Heart left ventricle (tissue), 16 donors: ENCODE measurements around the gene PACRG. TPM values are rescaled to one million over a fixed set of nuclear protein-coding genes. Genes with fewer than 3 reads are reported as not detected.

ENCODE experiments used
- ATAC-seq, 4 donors: fragments of 200-7000 bp; cut with Tn5 transposase; one replicate each; pipeline ENCODE4 v1.9.1; 2020 to 2022; ENCODE audit warnings: moderate library complexity in 4 of 4, mild to moderate bottlenecking in 3 of 4, moderate number of reproducible peaks in 1 of 4
- DNase-seq, 5 donors: peaks; one replicate each; pipeline ENCODE4 v3.0.0-alpha.2; 2020
- H3K27ac ChIP-seq, 12 donors: fragments of 200-600 bp; sonication (generic) in 4 of 12; one replicate each; pipeline versions ENCODE4 v1.5.0 to v1.8.0; 2016 to 2022; ENCODE audit warnings: mild to moderate bottlenecking in 2 of 12
- H3K27me3 ChIP-seq, 9 donors: fragments of 200-600 bp; sonication (generic) in 2 of 9; one replicate each; pipeline versions ENCODE4 v1.5.1 to v1.8.0; 2016 to 2022; ENCODE audit warnings: mild to moderate bottlenecking in 3 of 9
- H3K36me3 ChIP-seq, 9 donors: fragments of 200-600 bp; sonication (generic) in 2 of 9; one replicate each; pipeline versions ENCODE4 v1.5.0 to v1.8.0; 2018 to 2022; ENCODE audit warnings: mild to moderate bottlenecking in 2 of 9
- H3K4me1 ChIP-seq, 12 donors: fragments of 200-600 bp; sonication (generic) in 4 of 12; one replicate each; pipeline versions ENCODE4 v1.5.0 to v1.8.0; 2016 to 2022; ENCODE audit warnings: mild to moderate bottlenecking in 3 of 12
- H3K4me3 ChIP-seq, 12 donors: fragments of 200-600 bp; sonication (generic) in 4 of 12; one replicate each; pipeline versions ENCODE4 v1.5.0 to v1.8.0; 2017 to 2022; ENCODE audit warnings: mild to moderate bottlenecking in 9 of 12, moderate library complexity in 4 of 12
- H3K9me3 ChIP-seq, 12 donors: fragments of 200-600 bp; sonication (generic) in 4 of 12; one replicate each; pipeline versions ENCODE4 v1.5.0 to v1.8.0; 2016 to 2022; ENCODE audit warnings: mild to moderate bottlenecking in 1 of 12
- POLR2A ChIP-seq, 2 donors: fragments of 450-650 bp; IDR thresholded peaks; one replicate each; pipeline ENCODE4 v1.6.1; 2017; ENCODE audit warnings: antibody characterized with exemption in 2 of 2, mild to moderate bottlenecking in 2 of 2, moderate library complexity in 2 of 2
- WGBS, 4 donors: extraction: QIAGEN DNeasy Blood & Tissue Kit in 2 of 4; methylation state at CpG; one replicate each; pipeline versions ENCODE4 v1.1.5 to v1.1.7; 2013 to 2018; 5-methylcytosine and 5-hydroxymethylcytosine counted together
- intact Hi-C, 10 donors: fragments of 100-400 bp; cut with DNase I; formaldehyde crosslinking; loops; one replicate each; pipeline versions ENCODE4 v1.11.1 to v1.14.2; 2022
- polyA plus RNA-seq, 2 donors: library from polyadenylated mRNA; stranded (reverse); fragments of 200-250 nt; gene quantifications; one replicate each; pipeline ENCODE4 v1.2.3, GENCODE V29; 2013
- total RNA-seq, 9 donors: library from RNA; depleted of rRNA in 2 of 9; stranded (reverse); fragments of >200 nt in 2 of 9; fragmentation: NEBNext Ultra II Directional in 3 of 9; extraction: Animal tissue kit (Norgen Biotek cat#: 25700) in 3 of 9; gene quantifications; one replicate each; pipeline versions ENCODE4 v1.1.0 to v1.2.4, GENCODE V29; 2016 to 2023
- TF ChIP-seq, protein P1 (sequence below), 12 donors: fragments of 200-600 bp; sonication (generic) in 4 of 12; IDR thresholded peaks; one replicate each; pipeline versions ENCODE4 v1.5.0 to v1.8.0; 2018 to 2022; ENCODE audit warnings: antibody characterized with exemption in 12 of 12, mild to moderate bottlenecking in 5 of 12
- donor health status: ischemic (EF 13 %, LVEDD 7.1; RV severe dilation, severe dysfunction).
- donor health status: healthy with polysubstance abuse.
- donor health status: DM: no; HTN: yes; CAD: no.
- donor health status: DM: no; HTN: no; CAD: no.
- donor health status: ischemic (EF 25% LVEDD 6.9; RV normal size, moderate dysfunction).
- donor health status: ischemic (EF 25% LVEDD 5.7; RV mildly dilated, moderate dysfunction).
- donor health status: healthy.
- donor health status: DM: yes; HTN: yes; CAD: no.
- donor health status: ischemic (EF 35%, LVEDD 5.7; RV mildly dilated, moderate dysfunction).
- donor health status: nonischemic (EF 11% LVEDD 7.7; RV severe dilation, severe dysfunction).
- donor health status: DM: yes; HTN: yes; CAD: no.
- donor health status: PGD.
- donor health status: ischemic (EF 29% LVEDD 5.4; RV normal size, mild dysfunction).
- donor health status: nonischemic (EF 23%, LVEDD 6.1; RV moderate dilation, normal function).

Gene PACRG
- total and polyA plus RNA-seq, 11 donors = 2.0 to 83.3 (median 11.8) TPM

DNA sequence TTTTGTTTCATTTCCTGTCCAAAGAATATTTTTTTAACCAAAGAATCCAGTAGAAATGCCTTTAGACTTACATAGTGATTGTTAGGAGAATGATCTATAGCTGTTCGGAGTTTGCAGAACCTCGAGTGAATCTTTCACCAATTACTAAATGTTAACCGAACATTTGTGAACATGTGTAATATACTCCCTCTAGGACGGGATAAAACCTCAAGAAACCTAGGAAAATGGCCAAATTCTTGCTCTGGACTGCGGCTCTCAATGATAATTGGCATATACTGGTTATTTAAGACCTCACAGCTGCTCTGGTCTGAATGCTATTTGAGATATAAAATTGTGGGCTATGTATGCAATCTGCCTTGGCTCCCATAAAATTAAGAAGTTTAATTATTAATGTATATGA, 137.1 kb downstream of the PACRG start:
- WGBS, 4 donors = 67 to 81% (median 75%) methylated on average over 5 of the region's 5 CpGs
- Histone ChIP-seq H3K4me1 (no peaks in the 10 kb centered on the region), H3K4me3 (no peak overlapping the region), H3K9me3 (no peaks in the 10 kb centered on the region), H3K27ac (no peak overlapping the region), H3K27me3 (no peaks in the 10 kb centered on the region), H3K36me3 (no peaks in the 10 kb centered on the region)
- TF ChIP-seq, protein P1, sequence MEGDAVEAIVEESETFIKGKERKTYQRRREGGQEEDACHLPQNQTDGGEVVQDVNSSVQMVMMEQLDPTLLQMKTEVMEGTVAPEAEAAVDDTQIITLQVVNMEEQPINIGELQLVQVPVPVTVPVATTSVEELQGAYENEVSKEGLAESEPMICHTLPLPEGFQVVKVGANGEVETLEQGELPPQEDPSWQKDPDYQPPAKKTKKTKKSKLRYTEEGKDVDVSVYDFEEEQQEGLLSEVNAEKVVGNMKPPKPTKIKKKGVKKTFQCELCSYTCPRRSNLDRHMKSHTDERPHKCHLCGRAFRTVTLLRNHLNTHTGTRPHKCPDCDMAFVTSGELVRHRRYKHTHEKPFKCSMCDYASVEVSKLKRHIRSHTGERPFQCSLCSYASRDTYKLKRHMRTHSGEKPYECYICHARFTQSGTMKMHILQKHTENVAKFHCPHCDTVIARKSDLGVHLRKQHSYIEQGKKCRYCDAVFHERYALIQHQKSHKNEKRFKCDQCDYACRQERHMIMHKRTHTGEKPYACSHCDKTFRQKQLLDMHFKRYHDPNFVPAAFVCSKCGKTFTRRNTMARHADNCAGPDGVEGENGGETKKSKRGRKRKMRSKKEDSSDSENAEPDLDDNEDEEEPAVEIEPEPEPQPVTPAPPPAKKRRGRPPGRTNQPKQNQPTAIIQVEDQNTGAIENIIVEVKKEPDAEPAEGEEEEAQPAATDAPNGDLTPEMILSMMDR (IDR thresholded peaks at IDR 0.05) = no peak
- no peak for TF ChIP-seq POLR2A (IDR thresholded peaks at IDR 0.05)
- no peak for DNase-seq
- intact Hi-C loops = no loop called here
- ATAC-seq = no peak

DNA sequence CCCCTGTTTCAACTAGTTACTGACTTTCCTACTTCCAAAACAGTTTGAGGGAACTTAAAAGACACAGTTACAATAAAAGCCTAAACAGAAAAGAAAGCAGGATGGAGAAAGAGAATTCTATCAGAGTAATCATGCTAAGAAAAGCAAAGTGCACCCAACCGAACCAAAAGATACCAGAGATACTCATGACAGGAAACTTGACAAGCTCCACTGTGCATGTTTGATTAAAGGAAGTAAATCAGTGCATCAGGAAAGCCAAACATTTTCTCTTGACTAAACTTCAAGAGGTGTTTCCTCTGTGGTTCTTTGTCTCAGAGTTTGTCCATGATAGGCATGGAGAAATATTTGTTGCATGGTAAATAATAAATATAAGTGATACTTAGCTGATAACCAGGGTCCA, 138.9 kb downstream of the PACRG start:
- intact Hi-C loops = no loop called here
- no peak overlapping the region for H3K4me3 ChIP-seq
- DNase-seq = no peak
- TF ChIP-seq POLR2A (IDR thresholded peaks at IDR 0.05) = no peak
- TF ChIP-seq, protein P1 (IDR thresholded peaks at IDR 0.05) = no peak
- H3K4me1 ChIP-seq = no peaks in the 10 kb centered on the region
- H3K9me3 ChIP-seq = no peaks in the 10 kb centered on the region
- ATAC-seq = no peak
- no peaks in the 10 kb centered on the region for H3K36me3 ChIP-seq
- H3K27ac ChIP-seq = no peak overlapping the region
- no peaks in the 10 kb centered on the region for H3K27me3 ChIP-seq
- WGBS, 4 donors = 24 to 29% (median 29%) methylated on average over 1 of the region's 1 CpG

DNA sequence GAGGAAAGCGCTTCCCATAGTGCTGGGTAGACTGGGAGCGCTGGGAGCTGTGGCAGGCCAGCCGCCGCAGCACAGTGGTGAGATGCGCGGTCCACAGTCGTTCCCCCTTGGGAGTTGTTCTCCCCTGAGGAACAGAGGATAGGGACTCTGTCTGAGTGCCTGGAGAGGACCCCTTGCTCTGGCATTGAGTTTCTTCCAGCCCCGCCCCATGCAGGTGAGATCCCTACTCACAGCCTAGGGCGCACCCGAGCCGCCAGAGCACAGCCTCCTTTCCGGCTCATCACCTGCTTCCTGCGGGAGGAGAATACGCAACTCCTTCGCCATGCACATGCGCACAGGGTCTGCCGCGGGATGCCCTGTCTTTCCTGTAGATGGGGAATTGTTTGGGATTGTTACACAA, 140.6 kb downstream of the PACRG start:
- H3K9me3 ChIP-seq = no peaks in the 10 kb centered on the region
- no peak overlapping the region for H3K27ac ChIP-seq
- TF ChIP-seq, protein P1 (IDR thresholded peaks at IDR 0.05) = no peak
- TF ChIP-seq POLR2A (IDR thresholded peaks at IDR 0.05) = no peak
- H3K27me3 ChIP-seq = no peaks in the 10 kb centered on the region
- ATAC-seq = peak in 1 of 4 donors; percentile 13
- no peak overlapping the region for H3K4me3 ChIP-seq
- WGBS, 4 donors = 93 to 96% (median 94%) methylated on average over 17 to 18 of the region's 18 CpGs
- intact Hi-C loops = no loop called here
- DNase-seq = no peak
- no peaks in the 10 kb centered on the region for H3K4me1 ChIP-seq
- H3K36me3 ChIP-seq = no peaks in the 10 kb centered on the region

DNA sequence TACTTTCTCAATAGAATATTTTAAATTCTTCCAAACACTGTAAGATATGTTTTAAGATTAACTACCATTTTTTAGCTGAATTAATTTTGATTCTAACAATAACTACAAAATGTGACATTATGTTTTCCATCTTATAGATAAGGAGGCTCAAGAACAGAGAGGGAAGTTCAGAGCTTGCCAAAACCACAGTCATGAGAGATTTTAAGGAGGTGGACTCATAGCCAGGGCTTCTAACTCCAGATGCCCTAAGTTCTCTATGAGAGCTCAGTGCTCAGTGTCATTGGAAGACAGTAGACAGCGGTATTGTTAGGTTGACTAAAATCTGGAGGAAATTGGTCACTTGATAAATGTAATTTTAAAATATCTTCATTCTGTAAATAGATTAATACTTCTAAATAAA, 144.2 kb downstream of the PACRG start:
- Histone ChIP-seq H3K4me1 (no peaks in the 10 kb centered on the region), H3K27ac (no peak overlapping the region), H3K4me3 (no peak overlapping the region), H3K36me3 (no peaks in the 10 kb centered on the region), H3K27me3 (no peaks in the 10 kb centered on the region), H3K9me3 (peaks cover 0 to 5% (median 0%) of the 10 kb centered on the region in 12 donors)
- ATAC-seq = no peak
- 79 to 94% (median 87%) methylated on average over 1 of the region's 1 CpG for WGBS, 4 donors
- no peak for TF ChIP-seq POLR2A (IDR thresholded peaks at IDR 0.05)
- TF ChIP-seq, protein P1 (IDR thresholded peaks at IDR 0.05) = no peak
- DNase-seq = no peak
- intact Hi-C loops = no loop called here
